Cardiac muscle cell (in vitro differentiated cells and primary cell): Measurements from ENCODE around the gene ANKRD13B. TPM values are rescaled to one million over a fixed set of nuclear protein-coding genes. Genes with fewer than 3 reads are reported as not detected.

ENCODE experiments used
- DNase-seq, 2 donors: peaks; one replicate each; pipeline versions ENCODE4 v3.0.0 to v3.0.0-alpha.2; 2010 to 2017; ENCODE audit warnings: low read depth in 1 of 2, low spot score in 1 of 2
- H3K27ac ChIP-seq: fragments of 200-600 bp; sonication (generic); 2 replicates; pipeline ENCODE4 v1.5.1; 2016
- H3K27me3 ChIP-seq: fragments of 200-600 bp; sonication (generic); 2 replicates; pipeline ENCODE4 v1.6.0; 2016; ENCODE audit warnings: control low read depth
- H3K36me3 ChIP-seq: fragments of 200-600 bp; sonication (generic); 2 replicates; pipeline ENCODE4 v1.5.1; 2016; ENCODE audit warnings: control low read depth
- H3K4me1 ChIP-seq: fragments of 200-600 bp; sonication (generic); 2 replicates; pipeline ENCODE4 v1.8.1; 2017; ENCODE audit warnings: low read depth, mild to moderate bottlenecking, mixed run types
- H3K4me3 ChIP-seq: fragments of 200-600 bp; sonication (generic); 2 replicates; pipeline ENCODE4 v1.5.1; 2016; ENCODE audit warnings: mild to moderate bottlenecking
- H3K9me3 ChIP-seq: fragments of 200-600 bp; sonication (generic); 2 replicates; pipeline ENCODE4 v1.5.1; 2017; ENCODE audit warnings: low read depth, mild to moderate bottlenecking, control low read depth
- polyA plus RNA-seq: library from polyadenylated mRNA; unstranded; fragments of >200 nt; fragmentation: Nextera tagmentation; extraction: Ambion mirVana; gene quantifications from 2 replicates; pipeline ENCODE4 v1.2.1, GENCODE V29; 2016
- total RNA-seq: library from RNA; depleted of rRNA; stranded (reverse); fragments of >200 nt; gene quantifications from 2 replicates; pipeline ENCODE4 v1.2.3, GENCODE V29; 2016
- TF ChIP-seq, protein P1 (sequence below): IDR thresholded peaks from 2 replicates; pipeline ENCODE4 v1.5.1; 2012; ENCODE audit warnings: low read depth, mild to moderate bottlenecking, low read length

The ANKRD13B gene
- total and polyA plus RNA-seq, 2 experiments from 2014 or later = 7.4 to 12.7 TPM

DNA sequence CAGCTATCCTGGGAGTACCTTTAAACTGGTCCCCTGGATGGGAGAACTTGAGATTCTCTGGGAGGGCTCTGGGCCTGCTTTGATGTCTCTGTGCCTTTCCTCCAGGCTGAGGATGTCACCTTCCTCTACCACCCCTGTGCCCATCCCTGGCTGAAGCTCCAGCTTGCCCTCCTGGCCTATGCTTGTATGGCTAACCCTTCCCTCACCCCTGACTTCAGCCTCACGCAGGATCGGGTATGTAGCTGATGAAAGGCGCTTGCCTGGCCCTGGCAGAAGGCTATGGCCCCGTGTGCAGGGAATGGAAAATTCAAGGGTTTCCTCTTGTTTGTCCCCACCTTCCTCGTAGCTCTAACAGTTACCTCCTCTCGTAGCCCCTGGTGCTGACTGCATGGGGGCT is 21.4 kb upstream of the ANKRD13B start:
- Histone ChIP-seq H3K36me3 (peaks cover 8% of the 10 kb centered on the region), H3K9me3 (no peaks in the 10 kb centered on the region), H3K4me1 (peaks cover 14% of the 10 kb centered on the region), H3K27me3 (peaks cover 2% of the 10 kb centered on the region), H3K27ac (no peak overlapping the region), H3K4me3 (no peak overlapping the region)
- DNase-seq = no peak
- TF ChIP-seq, protein P1, sequence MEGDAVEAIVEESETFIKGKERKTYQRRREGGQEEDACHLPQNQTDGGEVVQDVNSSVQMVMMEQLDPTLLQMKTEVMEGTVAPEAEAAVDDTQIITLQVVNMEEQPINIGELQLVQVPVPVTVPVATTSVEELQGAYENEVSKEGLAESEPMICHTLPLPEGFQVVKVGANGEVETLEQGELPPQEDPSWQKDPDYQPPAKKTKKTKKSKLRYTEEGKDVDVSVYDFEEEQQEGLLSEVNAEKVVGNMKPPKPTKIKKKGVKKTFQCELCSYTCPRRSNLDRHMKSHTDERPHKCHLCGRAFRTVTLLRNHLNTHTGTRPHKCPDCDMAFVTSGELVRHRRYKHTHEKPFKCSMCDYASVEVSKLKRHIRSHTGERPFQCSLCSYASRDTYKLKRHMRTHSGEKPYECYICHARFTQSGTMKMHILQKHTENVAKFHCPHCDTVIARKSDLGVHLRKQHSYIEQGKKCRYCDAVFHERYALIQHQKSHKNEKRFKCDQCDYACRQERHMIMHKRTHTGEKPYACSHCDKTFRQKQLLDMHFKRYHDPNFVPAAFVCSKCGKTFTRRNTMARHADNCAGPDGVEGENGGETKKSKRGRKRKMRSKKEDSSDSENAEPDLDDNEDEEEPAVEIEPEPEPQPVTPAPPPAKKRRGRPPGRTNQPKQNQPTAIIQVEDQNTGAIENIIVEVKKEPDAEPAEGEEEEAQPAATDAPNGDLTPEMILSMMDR = no peak

DNA sequence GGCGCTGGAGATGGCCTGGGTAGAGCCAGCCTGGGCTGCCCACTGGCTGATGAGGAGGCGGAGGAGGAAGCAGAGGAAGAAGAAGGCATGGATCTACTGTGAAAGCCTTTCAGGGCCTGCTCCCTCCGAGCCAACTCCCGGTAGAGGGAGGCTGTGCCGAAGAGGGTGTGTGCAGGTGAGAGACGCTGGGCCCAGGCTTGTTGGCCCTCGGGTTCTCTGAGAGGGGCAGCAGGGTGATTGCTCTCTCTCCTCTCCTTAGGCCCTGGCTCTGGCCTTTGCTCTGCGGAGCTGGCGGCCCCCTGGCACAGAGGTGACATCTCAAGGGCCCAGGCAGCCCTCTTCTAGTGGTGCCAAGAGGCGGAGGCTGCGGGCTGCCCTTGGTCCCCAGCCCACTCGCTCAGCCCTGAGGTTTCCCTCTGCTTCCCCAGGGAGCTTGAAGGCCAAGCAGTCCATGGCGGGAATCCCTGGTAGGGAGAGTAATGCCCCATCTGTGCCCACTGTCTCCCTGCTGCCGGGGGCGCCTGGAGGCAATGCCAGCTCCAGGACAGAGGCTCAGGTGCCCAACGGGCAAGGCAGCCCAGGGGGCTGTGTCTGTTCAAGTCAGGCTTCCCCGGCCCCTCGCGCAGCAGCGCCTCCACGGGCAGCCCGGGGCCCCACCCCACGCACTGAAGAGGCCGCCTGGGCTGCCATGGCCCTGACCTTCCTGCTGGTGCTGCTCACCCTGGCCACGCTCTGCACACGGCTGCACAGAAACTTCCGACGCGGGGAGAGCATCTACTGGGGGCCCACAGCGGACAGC is 20.9 kb upstream of the ANKRD13B start:
- Histone ChIP-seq H3K4me3 (no peak overlapping the region), H3K9me3 (no peaks in the 10 kb centered on the region), H3K36me3 (peaks cover 10% of the 10 kb centered on the region), H3K27me3 (no peaks in the 10 kb centered on the region), H3K4me1 (peaks cover 14% of the 10 kb centered on the region), H3K27ac (no peak overlapping the region)
- DNase-seq = no peak
- TF ChIP-seq, protein P1 = no peak

DNA sequence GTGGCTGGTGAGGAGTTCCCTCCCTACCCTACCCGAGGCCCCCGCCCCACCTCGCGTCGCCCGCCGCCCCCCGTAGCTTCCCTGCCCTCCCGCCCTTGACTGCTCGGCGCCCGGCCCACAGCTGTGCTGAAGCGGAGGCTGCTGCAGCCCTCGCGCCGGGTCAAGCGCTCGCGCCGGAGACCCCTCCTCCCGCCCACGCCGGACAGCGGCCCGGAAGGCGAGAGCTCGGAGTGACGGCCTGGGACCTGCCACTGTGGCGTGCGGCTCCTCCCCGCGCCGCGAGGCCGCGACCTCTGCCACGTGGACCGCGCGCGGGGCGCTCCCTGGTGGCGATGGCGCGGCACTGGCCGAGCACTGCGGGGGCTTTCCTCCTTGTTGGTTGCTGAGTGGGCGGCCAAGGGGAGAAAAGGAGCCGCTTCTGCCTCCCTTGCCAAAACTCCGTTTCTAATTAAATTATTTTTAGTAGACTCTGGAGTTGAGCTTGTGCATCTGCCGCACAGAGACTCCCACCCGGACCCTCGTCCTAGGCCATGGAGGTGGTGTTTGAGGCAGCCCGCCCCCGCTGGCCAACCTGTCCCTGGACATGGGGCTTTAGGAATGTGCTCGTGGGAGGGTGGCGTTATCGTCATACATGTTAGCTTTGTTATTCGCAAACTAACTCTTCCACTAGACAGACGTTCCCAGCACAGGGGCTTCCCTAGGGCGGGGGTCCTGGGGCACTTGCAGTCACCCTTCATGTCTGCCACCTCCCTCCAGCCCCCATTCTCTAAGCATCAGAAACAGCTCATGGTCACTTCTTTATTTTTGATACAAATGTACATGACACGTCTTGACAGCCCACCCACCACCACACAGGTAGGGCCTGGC is 20.0 kb upstream of the ANKRD13B start:
- Histone ChIP-seq H3K27ac (no peak overlapping the region), H3K36me3 (peaks cover 10% of the 10 kb centered on the region), H3K9me3 (no peaks in the 10 kb centered on the region), H3K4me3 (no peak overlapping the region), H3K27me3 (no peaks in the 10 kb centered on the region), H3K4me1 (peaks cover 14% of the 10 kb centered on the region)
- TF ChIP-seq, protein P1 = peak; percentile 71
- peak; percentile 80 to 82 for DNase-seq

DNA sequence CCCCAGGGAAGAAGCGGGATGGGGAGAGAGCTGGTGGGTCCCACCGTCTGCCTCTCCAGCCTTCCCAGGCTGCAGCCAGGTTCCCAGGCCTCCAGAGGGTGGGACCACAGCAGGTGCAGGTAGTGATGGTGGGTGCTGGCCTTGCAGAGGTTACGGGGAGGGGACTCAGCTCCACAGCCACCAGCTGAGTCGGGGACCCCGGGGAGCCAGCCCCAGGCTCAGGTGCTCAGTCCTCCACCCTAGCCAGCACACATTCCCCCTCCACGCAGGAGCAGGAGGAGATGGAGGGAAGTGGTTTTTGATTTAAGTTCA is 19.4 kb upstream of the ANKRD13B start:
- no peaks in the 10 kb centered on the region for H3K27me3 ChIP-seq
- peaks cover 14% of the 10 kb centered on the region for H3K4me1 ChIP-seq
- no peak for DNase-seq
- TF ChIP-seq, protein P1 = no peak
- H3K9me3 ChIP-seq = no peaks in the 10 kb centered on the region
- no peak overlapping the region for H3K27ac ChIP-seq
- H3K4me3 ChIP-seq = no peak overlapping the region
- H3K36me3 ChIP-seq = peaks cover 10% of the 10 kb centered on the region

DNA sequence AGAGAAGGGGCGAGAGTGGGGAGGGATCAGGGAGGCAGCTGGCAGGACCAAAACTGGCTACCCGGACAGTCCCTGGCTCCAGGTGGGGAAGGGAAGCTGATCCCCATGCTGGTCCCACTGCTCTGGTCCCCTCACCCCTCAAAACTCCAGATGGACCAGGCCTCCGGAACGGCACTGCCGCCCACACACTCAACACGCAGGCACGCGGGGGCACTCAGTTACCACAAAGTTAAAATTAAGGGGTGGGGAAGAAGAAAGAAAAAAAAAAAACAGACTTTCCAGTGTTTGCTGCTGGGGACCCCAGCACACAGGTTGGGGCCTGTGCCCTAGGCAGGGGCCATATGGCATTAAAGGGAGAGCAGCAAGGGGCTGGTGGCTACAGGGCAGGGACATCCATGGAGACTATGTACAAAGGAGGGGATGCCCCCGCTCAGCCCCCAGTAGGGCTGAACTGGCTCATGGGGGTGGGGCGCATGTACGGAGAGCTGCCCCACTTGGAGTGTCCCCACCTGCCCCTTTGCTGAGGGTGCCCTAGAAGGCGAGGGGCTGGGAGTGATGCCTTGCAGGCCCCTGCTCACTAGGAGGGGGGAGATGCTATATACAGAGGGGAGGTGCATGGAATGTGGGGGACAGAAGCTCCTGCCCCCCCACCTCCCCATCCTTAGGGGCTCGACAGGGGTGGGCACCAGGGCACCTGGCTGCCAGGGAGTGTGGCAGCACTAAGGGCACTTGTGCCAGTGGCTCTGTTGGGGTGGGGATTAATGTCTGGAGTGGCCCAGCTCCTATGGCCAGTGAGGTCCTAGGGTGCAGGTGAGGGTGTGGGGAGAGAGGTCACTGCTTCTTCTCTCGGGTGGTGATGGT is 18.8 kb upstream of the ANKRD13B start:
- DNase-seq = no peak
- H3K36me3 ChIP-seq = peaks cover 10% of the 10 kb centered on the region
- TF ChIP-seq, protein P1 = no peak

More for the DNA sequence above, 18.8 kb upstream of the ANKRD13B start:
- no peaks in the 10 kb centered on the region for H3K27me3 ChIP-seq
- H3K9me3 ChIP-seq = no peaks in the 10 kb centered on the region
- no peak overlapping the region for H3K27ac ChIP-seq
- H3K4me3 ChIP-seq = no peak overlapping the region
- H3K4me1 ChIP-seq = peaks cover 13% of the 10 kb centered on the region
